Fibroblast of skin of left biceps (primary cell): Measurements from ENCODE around the gene PRCP.
"Not testable (repeated sequence)": the region's sequence is repeated elsewhere in the genome, so short reads cannot be mapped to it uniquely, and the experiment has no call there.

Experiments
- DNase-seq, 2 experiments: peaks; one replicate each; pipeline ENCODE4 v3.0.0-alpha.2; 2013; ENCODE audit warnings: low read depth in 2 of 2

Gene PRCP

DNA sequence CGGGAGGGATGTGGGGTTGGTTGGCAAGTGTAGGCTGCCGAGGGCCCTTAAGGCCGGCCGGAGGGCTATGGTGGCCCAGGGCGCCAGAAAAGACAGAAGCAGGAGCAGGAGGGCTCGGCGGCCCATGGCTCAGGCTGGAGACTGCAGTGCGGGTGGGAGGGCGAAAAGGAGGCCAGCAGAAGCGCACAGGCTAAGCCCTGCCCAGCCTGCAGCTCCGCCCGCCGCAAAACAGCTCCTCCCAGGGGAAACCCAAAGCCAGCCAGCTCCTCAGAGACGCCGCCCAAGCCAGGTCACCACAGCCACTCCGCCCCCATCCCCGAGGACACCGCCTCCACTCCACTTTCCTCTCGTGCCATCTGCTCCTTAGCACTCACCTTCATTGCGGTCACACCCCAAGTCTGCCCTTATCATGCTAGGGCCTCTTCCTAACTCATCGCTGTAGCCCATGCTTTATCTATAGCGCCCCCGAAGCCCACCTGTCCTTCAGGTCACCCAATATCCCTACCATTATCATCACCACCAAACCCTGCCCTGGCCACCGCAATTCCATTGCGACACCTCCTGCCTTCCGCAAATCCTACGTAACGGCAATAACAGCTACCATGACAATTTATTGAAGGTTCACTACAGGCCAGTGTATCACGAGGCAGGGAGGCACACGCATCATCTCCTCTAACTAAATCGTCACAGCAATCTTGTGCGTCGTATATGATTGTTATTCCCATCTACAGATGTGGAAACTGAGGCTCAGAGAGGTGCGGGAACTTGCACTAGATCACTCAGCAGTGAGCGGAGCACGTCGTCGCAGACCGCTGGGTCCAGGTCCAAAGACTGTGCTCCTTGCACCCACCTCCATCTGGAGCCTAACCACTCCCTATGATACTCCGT is at the start of gene PRCP:
Gene PRCP (minus strand): TSS at position 154 of the 888 bp plus-strand sequence. CDS start 28 bp downstream, at position 126.
- peak; percentile 24 to 39 for DNase-seq

DNA sequence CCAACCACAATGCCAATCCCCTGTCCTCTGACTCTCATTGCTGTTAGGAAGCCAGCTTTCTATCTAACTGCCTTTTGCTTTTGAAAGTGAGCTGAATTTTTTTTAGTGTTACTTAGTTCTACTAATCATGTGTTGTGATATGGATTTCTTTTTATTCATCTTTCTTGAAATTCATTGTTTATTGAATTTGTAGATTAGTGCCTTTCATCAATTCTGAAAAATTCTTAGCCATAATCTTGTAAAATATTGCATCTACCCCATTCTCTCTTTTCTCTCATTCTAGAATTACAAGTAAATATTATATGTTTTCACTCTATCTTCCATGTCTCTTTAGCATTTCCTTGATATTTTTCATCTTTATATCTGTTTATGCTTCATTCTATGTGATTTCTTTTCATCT is 49.1 kb upstream of the PRCP start:
- DNase-seq = no peak

DNA sequence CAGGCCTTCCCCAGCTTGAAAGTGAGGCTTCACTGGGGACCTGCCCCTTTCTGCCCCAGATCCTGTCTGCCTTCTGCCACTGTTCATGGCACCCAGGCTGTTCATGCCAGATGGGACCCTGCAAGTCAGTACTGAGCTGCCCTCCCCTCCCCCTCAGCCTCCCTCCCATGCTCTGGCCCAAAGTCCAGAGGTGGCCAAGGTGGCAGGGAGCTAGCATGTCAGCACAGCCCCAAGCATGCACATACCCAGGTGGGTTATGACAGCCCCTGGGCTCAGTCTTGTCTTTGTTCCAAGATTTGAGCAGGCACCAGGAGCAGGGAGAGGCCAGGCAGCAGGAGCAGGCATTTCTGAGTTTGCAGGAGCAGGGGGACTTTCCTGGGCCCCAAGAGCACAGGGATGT is 45.5 kb upstream of the PRCP start:
- no peak for DNase-seq

GRCh38 chr11:82945041-82945440 is 44.8 kb upstream of the PRCP start:
- not testable (repeated sequence) for DNase-seq

GRCh38 chr11:82944198-82944597 is 44.0 kb upstream of the PRCP start:
- DNase-seq = no peak

DNA sequence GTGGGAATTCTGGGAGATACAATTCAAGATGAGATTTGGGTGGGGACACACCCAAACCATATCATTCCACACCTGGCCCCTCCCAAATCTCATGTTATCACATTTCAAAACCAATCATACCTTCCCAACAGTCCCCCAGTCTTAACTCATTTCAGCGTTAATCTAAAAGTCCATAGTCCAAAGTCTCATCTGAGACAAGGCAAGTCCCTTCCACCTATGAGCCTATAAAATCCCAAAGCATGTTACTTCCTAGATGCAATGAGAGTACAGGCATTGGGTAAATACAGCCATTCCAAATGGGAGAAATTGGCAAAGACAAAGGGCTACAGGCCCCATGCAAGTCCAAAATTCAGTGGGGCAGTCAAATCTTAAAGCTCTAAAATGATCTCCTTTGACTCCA is 43.2 kb upstream of the PRCP start:
- DNase-seq = not testable (repeated sequence)

GRCh38 chr11:82942376-82942775 is 42.1 kb upstream of the PRCP start:
- DNase-seq = no peak

DNA sequence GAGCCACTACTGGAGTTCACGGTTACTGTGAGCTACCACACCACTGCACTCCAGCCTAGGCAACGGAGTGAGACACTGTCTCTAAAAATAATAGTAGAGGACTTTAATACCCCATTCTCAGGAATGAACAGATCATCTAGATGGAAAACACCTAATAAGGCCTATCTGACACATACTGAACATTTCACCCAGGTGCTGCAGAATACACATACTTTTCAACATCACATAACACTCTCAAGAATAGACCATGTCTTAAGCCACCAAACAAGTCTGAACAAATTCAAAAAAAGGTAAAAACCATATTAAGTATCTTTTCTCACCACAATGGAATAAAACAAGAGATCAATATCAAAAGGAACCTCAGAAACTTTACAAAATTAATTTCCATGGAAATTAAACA is 39.2 kb upstream of the PRCP start:
- DNase-seq = no peak

DNA sequence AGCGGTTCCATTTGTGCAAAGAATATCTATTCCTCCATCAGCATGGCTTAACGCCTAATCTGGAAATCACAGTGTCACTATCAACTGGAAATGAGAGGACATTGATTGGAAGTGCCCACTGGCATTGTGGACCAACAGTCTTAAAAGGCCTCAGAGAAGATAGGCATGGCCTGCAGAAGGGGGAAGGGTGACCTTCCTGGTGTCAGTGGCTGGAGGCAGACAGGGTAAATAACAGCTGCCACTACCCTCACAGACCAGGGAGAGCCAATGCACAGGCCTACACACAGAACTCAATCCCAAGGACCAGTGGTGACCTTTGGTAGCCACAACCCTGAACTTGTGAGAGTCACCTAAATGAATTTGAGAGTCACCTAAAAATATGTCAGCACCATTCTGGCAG is 37.3 kb upstream of the PRCP start:
- no peak for DNase-seq

- no peak for DNase-seq
Observed at GRCh38 chr11:82936261-82936660, 36.0 kb upstream of the PRCP start.

DNA sequence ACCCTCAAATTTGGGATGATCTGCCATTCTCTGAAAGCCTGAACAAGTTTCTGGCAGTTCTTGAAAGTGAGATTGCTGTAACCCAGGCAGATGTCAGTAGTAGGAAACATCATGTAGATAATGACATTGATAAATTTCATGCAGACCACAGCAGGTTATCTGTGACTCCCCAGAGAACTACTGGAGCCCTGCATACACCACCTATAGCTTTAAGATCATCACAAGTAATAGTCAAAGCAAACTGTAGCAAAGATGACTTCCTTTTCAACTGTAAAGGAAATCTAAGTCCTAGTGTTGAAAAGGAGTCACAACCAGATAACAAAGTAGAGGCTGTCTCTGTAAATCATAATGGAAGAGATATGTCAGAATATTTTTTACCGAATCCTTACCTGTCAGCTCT is 32.3 kb upstream of the PRCP start:
- no peak for DNase-seq

DNA sequence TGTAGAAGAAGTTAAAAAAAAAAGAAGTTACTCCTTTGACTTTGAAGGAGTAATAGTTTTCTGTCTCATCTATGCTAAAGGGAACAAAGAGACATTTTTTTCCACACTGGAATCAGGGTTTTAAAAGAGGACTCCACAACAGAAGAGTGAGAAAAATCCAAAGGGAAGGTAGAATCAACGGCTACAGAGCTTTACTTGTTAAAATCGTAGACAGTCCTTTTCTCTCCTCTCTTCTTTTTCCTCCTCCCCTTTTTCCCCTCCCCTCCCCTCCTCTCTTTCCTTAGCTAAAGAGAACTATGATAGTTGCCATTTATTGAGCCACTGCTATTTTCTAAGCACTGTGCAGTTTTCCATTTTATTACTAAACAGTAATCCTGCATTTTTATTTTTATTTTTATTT is 30.5 kb upstream of the PRCP start:
- no peak for DNase-seq

GRCh38 chr11:82930229-82930628 is 30.0 kb upstream of the PRCP start:
- no peak for DNase-seq

DNA sequence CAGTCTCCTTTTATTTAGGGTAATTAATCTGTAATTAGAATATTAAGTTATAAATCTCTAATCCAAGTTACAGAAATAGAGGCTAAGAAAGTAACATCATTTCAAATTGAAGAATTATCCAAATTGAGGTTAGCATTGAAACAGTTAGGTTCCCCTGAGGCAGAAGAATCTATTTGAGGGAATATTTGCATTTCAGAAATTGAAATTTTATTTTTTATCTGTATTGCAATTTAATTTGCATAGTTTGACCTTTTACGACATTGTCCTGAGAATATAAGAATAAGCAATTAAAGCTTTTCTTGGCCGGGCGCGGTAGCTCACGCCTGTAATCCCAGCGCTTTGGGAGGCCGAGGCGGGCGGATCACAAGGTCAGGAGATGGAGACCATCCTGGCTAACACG is 28.9 kb upstream of the PRCP start:
- no peak for DNase-seq

- peak in 1 of 2 experiments; percentile 13 for DNase-seq
Observed at GRCh38 chr11:82927264-82927880, 27.1 kb upstream of the PRCP start.

DNA sequence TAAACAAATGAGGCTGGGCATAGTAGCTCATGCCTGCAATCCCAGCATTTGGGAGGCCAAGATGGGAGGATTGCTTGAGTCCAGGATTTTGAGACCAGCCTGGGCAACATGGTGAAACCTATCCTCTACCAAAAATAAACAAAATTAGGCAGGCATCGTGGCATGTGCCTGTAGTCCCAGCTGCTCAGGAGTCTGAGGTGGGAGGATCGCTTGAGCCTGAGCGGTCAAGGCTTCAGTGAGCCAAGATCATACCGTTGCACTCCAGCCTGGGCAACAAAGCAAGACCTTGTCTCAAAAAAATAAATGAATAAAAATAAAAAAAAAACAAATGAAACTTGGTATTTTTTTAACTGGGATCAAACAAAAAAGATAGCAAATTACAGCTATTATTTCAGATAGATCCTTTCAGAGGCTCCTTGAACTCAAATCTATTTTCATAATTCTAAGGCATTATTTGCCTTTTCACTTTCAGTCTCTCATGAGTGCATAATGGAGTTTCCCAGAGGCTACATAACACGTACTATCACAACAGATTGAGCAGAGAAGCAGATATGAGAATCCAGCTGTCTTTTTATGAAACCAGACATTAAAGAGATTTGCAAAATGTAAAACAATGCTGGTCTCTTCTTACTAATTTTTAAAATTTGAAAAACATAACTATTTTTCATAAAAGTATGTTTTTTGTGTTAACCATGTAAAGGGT is 24.4 kb upstream of the PRCP start:
- no peak for DNase-seq

DNA sequence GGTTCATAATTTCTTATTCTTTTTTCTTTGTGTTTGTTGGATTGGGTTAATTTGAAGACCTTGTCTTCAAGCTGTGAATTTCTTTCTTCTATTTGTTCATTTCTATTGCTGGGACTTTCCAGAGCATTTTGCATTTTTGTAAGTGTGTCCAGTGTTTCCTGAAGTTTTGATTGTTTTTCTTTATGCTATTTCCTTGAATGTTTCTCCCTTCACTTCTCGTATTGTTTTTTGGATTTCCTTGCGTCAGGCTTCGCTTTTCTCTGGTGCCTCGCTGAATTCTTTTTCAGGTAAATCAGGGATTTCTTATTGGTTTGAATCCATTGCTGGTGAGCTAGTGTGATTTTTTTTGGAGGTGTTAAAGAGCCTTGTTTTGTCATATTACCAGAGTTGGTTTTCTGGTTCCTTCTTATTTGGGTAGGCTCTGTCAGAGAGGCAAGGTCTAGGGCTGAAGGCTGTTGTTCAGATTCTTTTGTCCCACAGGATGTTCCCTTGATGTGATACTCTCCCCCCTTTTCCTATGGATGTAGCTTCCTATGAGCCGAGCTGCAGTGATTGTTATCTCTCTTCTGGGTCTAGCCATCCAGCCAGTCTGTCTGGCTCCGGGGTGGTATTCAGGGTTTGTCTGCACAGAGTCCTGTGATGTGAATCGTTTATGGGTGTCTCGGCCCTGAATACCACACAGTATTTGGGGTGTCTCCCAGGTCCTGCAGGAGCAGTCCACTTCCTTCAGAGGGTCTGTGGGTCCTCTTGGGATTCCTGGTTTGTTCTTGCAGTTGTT is 22.4 kb upstream of the PRCP start:
- not testable (repeated sequence) for DNase-seq

DNA sequence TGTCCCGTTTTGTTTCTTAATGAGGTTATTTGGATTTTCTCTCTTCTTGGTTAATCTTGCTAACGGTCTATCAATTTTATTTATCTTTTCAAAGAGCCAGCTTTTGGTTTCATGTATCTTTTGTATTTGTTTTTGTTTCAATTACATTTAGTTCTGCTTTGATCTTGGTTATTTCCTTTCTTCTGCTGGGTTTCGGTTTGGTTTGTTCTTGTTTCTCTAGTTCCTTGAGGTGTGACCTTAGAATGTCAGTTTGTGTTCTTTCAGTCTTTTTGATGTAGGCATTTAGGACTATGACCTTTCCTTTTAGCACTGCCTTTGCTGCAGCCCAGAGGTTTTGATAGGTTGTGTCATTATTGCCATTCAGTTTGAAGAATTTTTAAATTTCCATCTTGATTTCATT is 20.0 kb upstream of the PRCP start:
- not testable (repeated sequence) for DNase-seq

DNA sequence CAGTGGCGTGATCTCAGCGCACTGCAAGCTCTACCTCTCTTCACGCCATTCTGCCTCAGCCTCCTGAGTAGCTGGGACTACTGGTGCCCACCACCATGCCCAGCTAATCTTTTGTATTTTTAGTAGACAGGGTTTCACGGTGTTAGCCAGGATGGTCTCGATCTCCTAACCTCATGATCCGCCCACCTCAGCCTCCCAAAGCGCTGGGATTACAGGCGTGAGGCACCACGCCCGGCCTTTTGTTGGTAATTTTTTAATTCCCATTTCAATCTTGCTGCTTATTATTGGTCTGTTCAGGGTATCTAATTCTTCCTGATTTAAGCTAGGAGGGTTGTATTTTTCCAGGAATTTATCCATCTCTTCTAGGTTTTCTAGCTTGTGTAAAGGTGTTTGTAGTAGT is 19.6 kb upstream of the PRCP start:
- not testable (repeated sequence) for DNase-seq

- no peak for DNase-seq
Observed at GRCh38 chr11:82909015-82909640, 8.9 kb upstream of the PRCP start.

DNA sequence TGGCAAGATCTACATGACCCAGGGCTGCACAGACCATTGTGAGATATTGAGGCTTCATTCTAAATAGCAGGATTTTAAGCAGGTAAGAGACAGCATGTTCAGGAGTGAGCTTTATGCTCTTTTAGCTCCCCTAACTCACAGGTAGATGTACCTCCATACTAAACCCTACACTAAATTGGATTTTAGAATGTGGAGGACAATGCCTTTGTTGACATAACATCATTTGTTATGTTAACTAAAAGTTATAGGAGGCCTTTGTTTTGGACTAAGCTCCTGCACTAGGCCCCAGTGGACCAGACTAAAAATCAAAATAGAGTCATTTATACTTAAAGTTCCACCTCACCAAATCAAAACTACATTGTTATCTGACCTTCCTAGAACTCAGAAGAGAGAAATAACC is 8.1 kb upstream of the PRCP start:
- DNase-seq = no peak
